ENCODE data around the gene CCDC33. TPM values are rescaled to one million over a fixed set of nuclear protein-coding genes. Genes with fewer than 3 reads are reported as not detected.
A peak's percentile ranks its signal among the peaks of the same experiment; 100 is the strongest.

Gene CCDC33
- total RNA-seq, 1 experiment from 2014 or later: not detected

GRCh38 chr15:74281147-74282133 is 45.3 kb downstream of the CCDC33 start:
- no peak for DNase-seq (ENCODE audit: low read depth)

GRCh38 chr15:74283368-74283767 is 47.2 kb downstream of the CCDC33 start:
- no peak for DNase-seq (ENCODE audit: low read depth)

GRCh38 chr15:74289671-74290070 is 53.5 kb downstream of the CCDC33 start:
- DNase-seq (ENCODE audit: low read depth): no peak

- DNase-seq (ENCODE audit: low read depth): no peak
These were observed 54.5 kb downstream of the CCDC33 start for GRCh38 chr15:74290645-74291044.

- DNase-seq (ENCODE audit: low read depth): peak; percentile 44
These were observed 55.3 kb downstream of the CCDC33 start for GRCh38 chr15:74291101-74292071.

- no peak for DNase-seq (ENCODE audit: low read depth)
These were observed 57.1 kb downstream of the CCDC33 start for GRCh38 chr15:74293021-74293810.

- DNase-seq (ENCODE audit: low read depth): no peak
These were observed 57.9 kb downstream of the CCDC33 start for GRCh38 chr15:74294010-74294409.

GRCh38 chr15:74295800-74296199 is 59.7 kb downstream of the CCDC33 start:
- no peak for DNase-seq (ENCODE audit: low read depth)

- DNase-seq (ENCODE audit: low read depth): no peak
These were observed 61.8 kb downstream of the CCDC33 start for GRCh38 chr15:74297887-74298286.

- DNase-seq (ENCODE audit: low read depth): no peak
These were observed 64.1 kb downstream of the CCDC33 start for GRCh38 chr15:74300057-74300795.

- no peak for DNase-seq (ENCODE audit: low read depth)
These were observed 65.6 kb downstream of the CCDC33 start for GRCh38 chr15:74301583-74302361.

- no peak for DNase-seq (ENCODE audit: low read depth)
These were observed 66.8 kb downstream of the CCDC33 start for GRCh38 chr15:74302821-74303359.

- no peak for DNase-seq (ENCODE audit: low read depth)
These were observed 67.7 kb downstream of the CCDC33 start for GRCh38 chr15:74303741-74304309.

- no peak for DNase-seq (ENCODE audit: low read depth)
These were observed 68.3 kb downstream of the CCDC33 start for GRCh38 chr15:74304431-74304830.

- no peak for DNase-seq (ENCODE audit: low read depth)
These were observed 69.6 kb downstream of the CCDC33 start for GRCh38 chr15:74305687-74306086.

- no peak for DNase-seq (ENCODE audit: low read depth)
These were observed 70.7 kb downstream of the CCDC33 start for GRCh38 chr15:74306781-74307217.

GRCh38 chr15:74307827-74308811 is 72.0 kb downstream of the CCDC33 start:
- DNase-seq (ENCODE audit: low read depth): peak; percentile 51
